PC-3 (cell line): ENCODE measurements around the gene SCYL1. TPM values are rescaled to one million over a fixed set of nuclear protein-coding genes. Genes with fewer than 3 reads are reported as not detected.

Experiments used
- ATAC-seq: fragments of 200-7000 bp; cut with Tn5 transposase; 2 replicates; pipeline ENCODE4 v1.9.1; 2020; ENCODE audit warnings: mild to moderate bottlenecking, moderate library complexity
- BruUV-seq: library from RNA; stranded (reverse); fragments of 400-500 nt; replicated peaks from 2 replicates; lab custom pipeline; 2021; lab: Mats Ljungman, UMichigan
- CTCF ChIA-PET: fragments of 300-600 bp; sonication (Branson Sonifier 250); formaldehyde crosslinking; loops from one replicate; lab custom pipeline; 2022; ENCODE audit warnings: antibody characterized with exemption; lab: Charles Lee
- POLR2A ChIA-PET: fragments of 300-600 bp; sonication (Branson Sonifier 250); formaldehyde crosslinking; loops from one replicate; lab custom pipeline; 2022; ENCODE audit warnings: antibody characterized with exemption; ENCODE audit not compliant: unreplicated experiment; lab: Charles Lee
- DNase-seq: peaks from one replicate; pipeline ENCODE4 v3.0.0-alpha.2; 2015
- H2AFZ ChIP-seq: fragments of 300-600 bp; sonication (generic); 2 replicates; pipeline ENCODE4 v1.6.0; 2016; ENCODE audit warnings: antibody characterized with exemption, low read length
- H3F3A ChIP-seq: fragments of 300-600 bp; sonication (generic); one replicate; pipeline ENCODE4 v1.6.0; 2017; ENCODE audit warnings: antibody characterized with exemption, low read length, control low read depth, mild to moderate bottlenecking; ENCODE audit not compliant: unreplicated experiment
- H3K27ac ChIP-seq: fragments of 300-600 bp; sonication (generic); 2 replicates; pipeline ENCODE4 v1.5.1; 2016; ENCODE audit warnings: mild to moderate bottlenecking, low read length
- H3K27me3 ChIP-seq: fragments of 300-600 bp; sonication (generic); 2 replicates; pipeline ENCODE4 v1.6.1; 2016; ENCODE audit warnings: low read length, mixed read lengths
- H3K36me3 ChIP-seq: fragments of 300-600 bp; sonication (generic); 2 replicates; pipeline ENCODE4 v1.6.1; 2016; ENCODE audit warnings: low read depth, mixed run types, low read length, mixed read lengths
- H3K4me1 ChIP-seq: fragments of 300-600 bp; sonication (generic); 2 replicates; pipeline ENCODE4 v1.5.1; 2016; ENCODE audit warnings: low read length; ENCODE audit not compliant: insufficient read depth
- H3K4me2 ChIP-seq: fragments of 300-600 bp; sonication (generic); 2 replicates; pipeline ENCODE4 v1.6.0; 2016; ENCODE audit warnings: low read length
- H3K4me3 ChIP-seq: fragments of 300-600 bp; sonication (generic); 2 replicates; pipeline ENCODE4 v1.5.1; 2016; ENCODE audit warnings: mild to moderate bottlenecking, low read length, mixed read lengths
- H3K79me2 ChIP-seq: fragments of 300-600 bp; sonication (generic); 2 replicates; pipeline ENCODE4 v1.6.1; 2017; ENCODE audit warnings: low read length, mixed read lengths
- H3K9ac ChIP-seq: fragments of 300-600 bp; sonication (generic); 2 replicates; pipeline ENCODE4 v1.6.0; 2016; ENCODE audit warnings: mild to moderate bottlenecking, low read length
- H3K9me2 ChIP-seq: fragments of 300-600 bp; sonication (generic); replicated peaks from 2 replicates; pipeline ENCODE4 v1.6.1; 2016; ENCODE audit warnings: mixed run types, low read length, mixed read lengths
- H3K9me3 ChIP-seq: fragments of 300-600 bp; sonication (generic); 2 replicates; pipeline ENCODE4 v1.6.1; 2016; ENCODE audit warnings: low read length, mixed read lengths
- H4K20me1 ChIP-seq: fragments of 300-600 bp; sonication (generic); 2 replicates; pipeline ENCODE4 v1.6.1; 2016; ENCODE audit warnings: low read length, mixed read lengths
- CTCF ChIP-seq: fragments of 300-600 bp; sonication (generic); conservative IDR thresholded peaks from 2 replicates; pipeline ENCODE4 v1.5.1; 2017; ENCODE audit warnings: antibody characterized with exemption, low read depth, mild to moderate bottlenecking, low read length
- EZH2 ChIP-seq: fragments of 300-600 bp; sonication (generic); IDR thresholded peaks from one replicate; pipeline ENCODE4 v1.6.1; 2017; ENCODE audit warnings: antibody characterized with exemption, mild to moderate bottlenecking, low read length; ENCODE audit not compliant: unreplicated experiment
- EZH2phosphoT487 ChIP-seq: fragments of 300-600 bp; sonication (generic); IDR thresholded peaks from 2 replicates; pipeline ENCODE4 v1.6.1; 2018; ENCODE audit warnings: mild to moderate bottlenecking, antibody characterized with exemption, low read length, borderline replicate concordance
- intact Hi-C: fragments of 100-400 bp; cut with micrococcal nuclease; formaldehyde crosslinking; loops from 2 replicates; pipeline ENCODE4 v1.9.0; 2023
- total RNA-seq: library from RNA; depleted of rRNA; stranded (reverse); fragments of >200 nt; gene quantifications from 2 replicates; pipeline ENCODE4 v1.2.3, GENCODE V29; 2014

The SCYL1 gene
- total RNA-seq, 1 experiment from 2014 or later = 201 TPM

GRCh38 chr11:65498977-65499712 is 25.7 kb upstream of the SCYL1 start, which contains the start of gene MALAT1:
Gene MALAT1 (plus strand): TSS chr11:65499045.
- H3F3A ChIP-seq = peaks cover 49% of the 10 kb centered on the region
- CTCF ChIA-PET = interaction anchor here (0.6 to 0.7 kb wide), 2 partner anchors 21 to 80 kb away, joined by 3 to 4 read pairs; no protein-coding TSS in a partner anchor
- peak within 1 kb of the TSS; percentile 95 for H3K4me3 ChIP-seq
- H3K9me2 ChIP-seq = no peaks in the 10 kb centered on the region
- no peak for TF ChIP-seq CTCF
- TF ChIP-seq EZH2phosphoT487 = no peak
- TF ChIP-seq EZH2 = no peak
- H2AFZ ChIP-seq = peak within 1 kb of the TSS; percentile 88
- H3K4me1 ChIP-seq = peaks cover 47% of the 10 kb centered on the region
- no peaks in the 10 kb centered on the region for H3K9me3 ChIP-seq
- peaks cover 76% of the 10 kb centered on the region for H3K79me2 ChIP-seq
- DNase-seq = peak; percentile 96
- peaks cover 48% of the 10 kb centered on the region for H3K36me3 ChIP-seq
- H3K9ac ChIP-seq = peak within 1 kb of the TSS; percentile 97
- intact Hi-C loops = no loop called here
- BruUV-seq = TSS peak; percentile 47
- H4K20me1 ChIP-seq = peaks cover 52% of the 10 kb centered on the region
- no peaks in the 10 kb centered on the region for H3K27me3 ChIP-seq
- no peak for ATAC-seq
- POLR2A ChIA-PET = interaction anchor here (0.5 to 3.0 kb wide), 19 partner anchors 8 to 114 kb away, joined by 3 to 40 read pairs (median 5); partner anchors contain the start of genes NEAT1 and SCYL1
- H3K27ac ChIP-seq = peak within 1 kb of the TSS; percentile 95
- peak within 1 kb of the TSS; percentile 90 for H3K4me2 ChIP-seq

- ATAC-seq (no peak), DNase-seq (no peak)
- H3K4me1 ChIP-seq = peaks cover 47% of the 10 kb centered on the region
- no peak overlapping the region for H2AFZ ChIP-seq
- no peak for TF ChIP-seq CTCF
- no peak for TF ChIP-seq EZH2
- no peak for TF ChIP-seq EZH2phosphoT487
- peaks cover 59% of the 10 kb centered on the region for H4K20me1 ChIP-seq
- ChIA-PET CTCF (interaction anchor here (0.7 to 1.0 kb wide), 2 partner anchors 29 to 169 kb away, joined by 3 to 4 read pairs; no protein-coding TSS in a partner anchor), POLR2A (interaction anchor here (0.5 to 3.0 kb wide), 18 partner anchors 8 to 1182 kb away, joined by 3 to 40 read pairs (median 6); partner anchors contain the start of genes NEAT1, PRDX5 and SCYL1)
- BruUV-seq = TSS peak; percentile 4
- H3K9me3 ChIP-seq = no peaks in the 10 kb centered on the region
- H3K9me2 ChIP-seq = no peaks in the 10 kb centered on the region
- H3K4me2 ChIP-seq = peak overlapping the region; percentile 90
- no peaks in the 10 kb centered on the region for H3K27me3 ChIP-seq
- peak overlapping the region; percentile 95 for H3K27ac ChIP-seq
- peaks cover 83% of the 10 kb centered on the region for H3K79me2 ChIP-seq
- peaks cover 56% of the 10 kb centered on the region for H3F3A ChIP-seq
- intact Hi-C loops = no loop called here
- H3K4me3 ChIP-seq = peak overlapping the region; percentile 95
- H3K36me3 ChIP-seq = peaks cover 56% of the 10 kb centered on the region
- peak overlapping the region; percentile 97 for H3K9ac ChIP-seq
Measured at GRCh38 chr11:65499713-65500386, 25.0 kb upstream of the SCYL1 start.
